Loucy (cell line): ENCODE measurements around the gene RRAD.

Experiments used
- H2AFZ ChIP-seq: fragments of 200-600 bp; sonication (generic); 2 replicates; pipeline ENCODE4 v1.6.0; 2016; ENCODE audit warnings: antibody characterized with exemption, mild to moderate bottlenecking, low read length, moderate library complexity
- H3F3A ChIP-seq: fragments of 200-600 bp; 2 replicates; pipeline ENCODE4 v1.6.0; 2016; ENCODE audit warnings: antibody characterized with exemption, low read depth, mild to moderate bottlenecking
- H3K27me3 ChIP-seq: fragments of 200-600 bp; sonication (generic); 2 replicates; pipeline ENCODE4 v1.6.1; 2014; ENCODE audit warnings: low read length, mild to moderate bottlenecking; ENCODE audit not compliant: insufficient read depth, poor library complexity, severe bottlenecking
- H3K36me3 ChIP-seq: fragments of 200-600 bp; sonication (generic); 2 replicates; pipeline ENCODE4 v1.6.1; 2016; ENCODE audit warnings: low read length; ENCODE audit not compliant: insufficient read depth
- H3K4me1 ChIP-seq: fragments of 200-600 bp; sonication (generic); 2 replicates; pipeline ENCODE4 v1.5.1; 2014; ENCODE audit warnings: low read length, mild to moderate bottlenecking; ENCODE audit not compliant: insufficient read depth, poor library complexity, severe bottlenecking
- H3K4me2 ChIP-seq: fragments of 200-600 bp; sonication (generic); 2 replicates; pipeline ENCODE4 v1.6.0; 2014; ENCODE audit warnings: antibody characterized with exemption, low read length, low read depth, mild to moderate bottlenecking; ENCODE audit not compliant: poor library complexity, severe bottlenecking
- H3K4me3 ChIP-seq: fragments of 200-600 bp; sonication (generic); 2 replicates; pipeline ENCODE4 v1.5.1; 2014; ENCODE audit warnings: low read length, mild to moderate bottlenecking, mixed read lengths; ENCODE audit not compliant: poor library complexity, severe bottlenecking
- H3K79me2 ChIP-seq: fragments of 200-600 bp; sonication (generic); 2 replicates; pipeline ENCODE4 v1.6.1; 2014; ENCODE audit warnings: low read length; ENCODE audit not compliant: insufficient read depth
- H3K9ac ChIP-seq: fragments of 200-600 bp; sonication (generic); 2 replicates; pipeline ENCODE4 v1.6.0; 2014; ENCODE audit warnings: mild to moderate bottlenecking, low read depth, low read length, moderate library complexity; ENCODE audit not compliant: poor library complexity, severe bottlenecking
- H3K9me2 ChIP-seq: fragments of 200-600 bp; sonication (generic); replicated peaks from 2 replicates; pipeline ENCODE4 v1.6.1; 2016; ENCODE audit warnings: low read depth, low read length, mixed read lengths
- H3K9me3 ChIP-seq: fragments of 200-600 bp; sonication (generic); 2 replicates; pipeline ENCODE4 v1.6.1; 2014; ENCODE audit warnings: mild to moderate bottlenecking, antibody characterized with exemption, low read length, low read depth; ENCODE audit not compliant: insufficient read depth
- H4K20me1 ChIP-seq: fragments of 200-600 bp; sonication (generic); 2 replicates; pipeline ENCODE4 v1.6.0; 2014; ENCODE audit warnings: antibody characterized with exemption, low read length, mild to moderate bottlenecking; ENCODE audit not compliant: insufficient read depth, poor library complexity, severe bottlenecking
- CTCF ChIP-seq: fragments of 200-600 bp; sonication (generic); conservative IDR thresholded peaks from 2 replicates; pipeline ENCODE4 v1.5.1; 2014; ENCODE audit warnings: mild to moderate bottlenecking, antibody characterized with exemption, low read length
- EZH2phosphoT487 ChIP-seq: fragments of 200-600 bp; IDR thresholded peaks from 2 replicates; pipeline ENCODE4 v1.6.1; 2018; ENCODE audit warnings: antibody characterized with exemption, mild to moderate bottlenecking, moderate library complexity, borderline replicate concordance

RRAD gene

GRCh38 chr16:66891797-66892196 lies 33.5 kb downstream of the RRAD start:
- Histone ChIP-seq H3K79me2 (peaks cover 14% of the 10 kb centered on the region), H3F3A (no peaks in the 10 kb centered on the region), H3K4me3 (no peak overlapping the region), H3K36me3 (no peaks in the 10 kb centered on the region), H3K9me2 (no peaks in the 10 kb centered on the region), H3K9ac (no peak overlapping the region), H4K20me1 (no peaks in the 10 kb centered on the region), H3K9me3 (no peaks in the 10 kb centered on the region), H3K4me1 (peaks cover 11% of the 10 kb centered on the region), H2AFZ (no peak overlapping the region), H3K4me2 (no peak overlapping the region), H3K27me3 (no peaks in the 10 kb centered on the region)
- TF ChIP-seq CTCF (no peak), EZH2phosphoT487 (no peak)

GRCh38 chr16:66891360-66891759 lies 34.0 kb downstream of the RRAD start:
- Histone ChIP-seq H3F3A (no peaks in the 10 kb centered on the region), H3K27me3 (no peaks in the 10 kb centered on the region), H3K79me2 (peaks cover 18% of the 10 kb centered on the region), H3K4me3 (no peak overlapping the region), H3K4me1 (peaks cover 15% of the 10 kb centered on the region), H3K9me3 (no peaks in the 10 kb centered on the region), H3K9ac (no peak overlapping the region), H3K4me2 (no peak overlapping the region), H3K9me2 (no peaks in the 10 kb centered on the region), H2AFZ (no peak overlapping the region), H3K36me3 (peaks cover 2% of the 10 kb centered on the region; the same call in 1 of the 2 replicates), H4K20me1 (peaks cover under 1% of the 10 kb centered on the region)
- TF ChIP-seq EZH2phosphoT487 (no peak), CTCF (no peak)

- H3K9ac ChIP-seq, result no peak overlapping the region
- no peaks in the 10 kb centered on the region for H3K9me2 ChIP-seq
- no peaks in the 10 kb centered on the region for H3F3A ChIP-seq
- H3K4me2 ChIP-seq, result no peak overlapping the region
- H3K36me3 ChIP-seq, result peaks cover 4% of the 10 kb centered on the region; the same call in 1 of the 2 replicates
- no peaks in the 10 kb centered on the region for H3K27me3 ChIP-seq
- peaks cover 19% of the 10 kb centered on the region for H3K4me1 ChIP-seq
- H3K9me3 ChIP-seq, result no peaks in the 10 kb centered on the region
- peaks cover 6% of the 10 kb centered on the region for H4K20me1 ChIP-seq
- H2AFZ ChIP-seq, result no peak overlapping the region
- peaks cover 24% of the 10 kb centered on the region for H3K79me2 ChIP-seq
- H3K4me3 ChIP-seq, result no peak overlapping the region
- TF ChIP-seq EZH2phosphoT487 (no peak), CTCF (no peak)
These were observed 34.5 kb downstream of the RRAD start for GRCh38 chr16:66890799-66891198.
